RWPE1 (cell line): ENCODE measurements around the gene TCF7.

Experiments used
- CTCF ChIA-PET: fragments of 350-600 bp; sonication (Branson Sonifier 250); formaldehyde crosslinking; extraction: SDS; loops from one replicate; lab custom pipeline; 2021; lab: Yijun Ruan, JAX
- POLR2A ChIA-PET: fragments of 400-600 bp; formaldehyde crosslinking; extraction: SDS; loops from one replicate; lab custom pipeline; 2020; ENCODE audit warnings: antibody characterized with exemption; ENCODE audit not compliant: low non-redundant PET; lab: Yijun Ruan, JAX
- DNase-seq: peaks from one replicate; pipeline ENCODE4 v3.0.0; 2012; ENCODE audit warnings: low spot score
- H3K27ac ChIP-seq: fragments of 450-650 bp; 2 replicates; pipeline ENCODE4 v1.5.1; 2017
- CTCF ChIP-seq: fragments of 450-650 bp; conservative IDR thresholded peaks from 2 replicates; pipeline ENCODE4 v1.5.1; 2017; ENCODE audit warnings: low read depth, mild to moderate bottlenecking

TCF7 gene

GRCh38 chr5:134073404-134073803, 41.1 kb upstream of the TCF7 start:
- no peak for DNase-seq
- CTCF ChIA-PET: interaction anchor here (0.7 to 2.7 kb wide), 4 partner anchors 28 to 110 kb away, joined by 4 to 15 read pairs (median 7); no protein-coding TSS in a partner anchor
- H3K27ac ChIP-seq: no peak overlapping the region
- no peak for TF ChIP-seq CTCF
- POLR2A ChIA-PET: no interaction called here

- POLR2A ChIA-PET: no interaction called here
- CTCF ChIA-PET: no interaction called here
- no peak overlapping the region for H3K27ac ChIP-seq
- TF ChIP-seq CTCF: no peak
- DNase-seq: no peak
Measured at GRCh38 chr5:134075102-134075501, 39.4 kb upstream of the TCF7 start.

GRCh38 chr5:134077926-134078580, 36.4 kb upstream of the TCF7 start:
- ChIA-PET CTCF (interaction anchor here (0.6 kb wide), 1 partner anchor 19 kb away, joined by 5 read pairs; no protein-coding TSS in a partner anchor), POLR2A (no interaction called here)

GRCh38 chr5:134079748-134080581, 34.5 kb upstream of the TCF7 start:
- no peak overlapping the region for H3K27ac ChIP-seq
- no peak for TF ChIP-seq CTCF
- ChIA-PET CTCF (no interaction called here), POLR2A (no interaction called here)
- DNase-seq: no peak

More at GRCh38 chr5:134077926-134078580, 36.4 kb upstream of the TCF7 start:
- no peak overlapping the region for H3K27ac ChIP-seq
- no peak for DNase-seq
- no peak for TF ChIP-seq CTCF

GRCh38 chr5:134082264-134082992, 32.1 kb upstream of the TCF7 start:
- no peak for TF ChIP-seq CTCF
- H3K27ac ChIP-seq: no peak overlapping the region
- DNase-seq: no peak
- ChIA-PET POLR2A (no interaction called here), CTCF (interaction anchor here (0.6 to 0.8 kb wide), 2 partner anchors 18 to 277 kb away, joined by 3 read pairs; no protein-coding TSS in a partner anchor)

GRCh38 chr5:134083517-134083916, 31.0 kb upstream of the TCF7 start:
- DNase-seq: no peak
- no peak overlapping the region for H3K27ac ChIP-seq
- TF ChIP-seq CTCF: no peak
- CTCF ChIA-PET: interaction anchor here (0.5 to 2.4 kb wide), 4 partner anchors 18 to 482 kb away, joined by 3 to 10 read pairs (median 4); no protein-coding TSS in a partner anchor
- POLR2A ChIA-PET: no interaction called here
